Astrocyte (in vitro differentiated cells and primary cell): ENCODE measurements around the gene SLC7A9. TPM values are rescaled to one million over a fixed set of nuclear protein-coding genes. Genes with fewer than 3 reads are reported as not detected.
"Not testable (repeated sequence)": the region's sequence is repeated elsewhere in the genome, so short reads cannot be mapped to it uniquely, and the experiment has no call there.

Source experiments
- DNase-seq: peaks from one replicate; pipeline ENCODE4 v3.0.0-alpha.2; 2010; ENCODE audit warnings: low read depth
- FAIRE-seq: peaks from 2 replicates; lab custom pipeline; 2011; peaks lifted over from hg19 to GRCh38; lab: Jason Lieb, UNC
- H2AFZ ChIP-seq: 2 replicates; pipeline ENCODE4 v1.6.0; 2012; ENCODE audit warnings: low read depth, low read length, inconsistent platforms
- H3K27ac ChIP-seq: 2 replicates; pipeline ENCODE4 v1.5.1; 2011; ENCODE audit warnings: low read depth, low read length, inconsistent platforms
- H3K27me3 ChIP-seq: 2 replicates; pipeline ENCODE4 v1.6.0; 2011; ENCODE audit warnings: low read length, inconsistent platforms; ENCODE audit not compliant: insufficient read depth
- H3K36me3 ChIP-seq: 2 replicates; pipeline ENCODE4 v1.5.1; 2011; ENCODE audit warnings: low read length, inconsistent platforms; ENCODE audit not compliant: insufficient read depth
- H3K4me1 ChIP-seq: 2 replicates; pipeline ENCODE4 v1.5.1; 2011; ENCODE audit warnings: low read length, inconsistent platforms; ENCODE audit not compliant: insufficient read depth
- H3K4me2 ChIP-seq: 2 replicates; pipeline ENCODE4 v1.6.0; 2012; ENCODE audit warnings: low read length, inconsistent platforms
- H3K4me3 ChIP-seq: 2 replicates; pipeline ENCODE4 v1.5.1; 2011; ENCODE audit warnings: low read depth, mild to moderate bottlenecking, low read length, inconsistent platforms; ENCODE audit not compliant: insufficient read depth
- H3K79me2 ChIP-seq: 2 replicates; pipeline ENCODE4 v1.6.0; 2012; ENCODE audit warnings: mild to moderate bottlenecking, low read length, inconsistent platforms; ENCODE audit not compliant: insufficient read depth
- H3K9ac ChIP-seq: 2 replicates; pipeline ENCODE4 v1.6.0; 2012; ENCODE audit warnings: mild to moderate bottlenecking, low read length, inconsistent platforms
- H3K9me3 ChIP-seq: 2 replicates; pipeline ENCODE4 v1.5.1; 2012; ENCODE audit warnings: low read depth, mild to moderate bottlenecking, low read length, inconsistent platforms; ENCODE audit not compliant: insufficient read depth
- H4K20me1 ChIP-seq: 2 replicates; pipeline ENCODE4 v1.6.0; 2012; ENCODE audit warnings: low read length, inconsistent platforms; ENCODE audit not compliant: insufficient read depth
- H3K27ac Mint-ChIP-seq: one replicate; pipeline ENCODE4 v1.8.0; 2021; ENCODE audit warnings: mild to moderate bottlenecking, mixed read lengths; ENCODE audit not compliant: unreplicated experiment
- H3K27me3 Mint-ChIP-seq: one replicate; pipeline ENCODE4 v1.8.0; 2021; ENCODE audit warnings: low read depth, mixed read lengths; ENCODE audit not compliant: unreplicated experiment
- H3K36me3 Mint-ChIP-seq: one replicate; pipeline ENCODE4 v1.8.0; 2021; ENCODE audit warnings: low read depth, mixed read lengths; ENCODE audit not compliant: unreplicated experiment
- H3K4me1 Mint-ChIP-seq: one replicate; pipeline ENCODE4 v1.8.0; 2021; ENCODE audit warnings: low read depth, mixed read lengths; ENCODE audit not compliant: unreplicated experiment
- H3K4me3 Mint-ChIP-seq: one replicate; pipeline ENCODE4 v1.8.0; 2021; ENCODE audit warnings: mild to moderate bottlenecking, moderate library complexity, mixed read lengths; ENCODE audit not compliant: unreplicated experiment
- H3K9me3 Mint-ChIP-seq: one replicate; pipeline ENCODE4 v1.8.0; 2021; ENCODE audit warnings: mild to moderate bottlenecking, mixed read lengths; ENCODE audit not compliant: unreplicated experiment
- EZH2 ChIP-seq: IDR thresholded peaks from 2 replicates; pipeline ENCODE4 v1.6.1; 2012; ENCODE audit warnings: mild to moderate bottlenecking, low read length, inconsistent platforms; ENCODE audit not compliant: insufficient read depth
- total RNA-seq: library from RNA; stranded (reverse); gene quantifications from 2 replicates; pipeline ENCODE4 v1.2.1, GENCODE V29; 2021
- TF ChIP-seq, protein P1 (sequence below): IDR thresholded peaks from 2 replicates; pipeline ENCODE4 v1.5.1; 2011; ENCODE audit warnings: low read depth, mild to moderate bottlenecking, inconsistent platforms, low read length, moderate library complexity; ENCODE audit not compliant: insufficient read depth

Gene SLC7A9
- total RNA-seq, 1 donor from 2014 or later = 0.45 TPM

- TF ChIP-seq, protein P1, sequence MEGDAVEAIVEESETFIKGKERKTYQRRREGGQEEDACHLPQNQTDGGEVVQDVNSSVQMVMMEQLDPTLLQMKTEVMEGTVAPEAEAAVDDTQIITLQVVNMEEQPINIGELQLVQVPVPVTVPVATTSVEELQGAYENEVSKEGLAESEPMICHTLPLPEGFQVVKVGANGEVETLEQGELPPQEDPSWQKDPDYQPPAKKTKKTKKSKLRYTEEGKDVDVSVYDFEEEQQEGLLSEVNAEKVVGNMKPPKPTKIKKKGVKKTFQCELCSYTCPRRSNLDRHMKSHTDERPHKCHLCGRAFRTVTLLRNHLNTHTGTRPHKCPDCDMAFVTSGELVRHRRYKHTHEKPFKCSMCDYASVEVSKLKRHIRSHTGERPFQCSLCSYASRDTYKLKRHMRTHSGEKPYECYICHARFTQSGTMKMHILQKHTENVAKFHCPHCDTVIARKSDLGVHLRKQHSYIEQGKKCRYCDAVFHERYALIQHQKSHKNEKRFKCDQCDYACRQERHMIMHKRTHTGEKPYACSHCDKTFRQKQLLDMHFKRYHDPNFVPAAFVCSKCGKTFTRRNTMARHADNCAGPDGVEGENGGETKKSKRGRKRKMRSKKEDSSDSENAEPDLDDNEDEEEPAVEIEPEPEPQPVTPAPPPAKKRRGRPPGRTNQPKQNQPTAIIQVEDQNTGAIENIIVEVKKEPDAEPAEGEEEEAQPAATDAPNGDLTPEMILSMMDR = no peak
- TF ChIP-seq EZH2 = no peak
- Mint-ChIP-seq H3K4me3 (no peak overlapping the region), H3K36me3 (peaks cover 29% of the 10 kb centered on the region), H3K27me3 (no peaks in the 10 kb centered on the region), H3K9me3 (peaks cover 10% of the 10 kb centered on the region), H3K4me1 (no peaks in the 10 kb centered on the region), H3K27ac (no peak overlapping the region)
- FAIRE-seq = no peak
- Histone ChIP-seq H3K9me3 (peaks cover 8% of the 10 kb centered on the region), H2AFZ (no peak overlapping the region), H3K79me2 (peaks cover 3% of the 10 kb centered on the region), H3K4me2 (no peak overlapping the region), H3K4me3 (no peak overlapping the region), H4K20me1 (no peaks in the 10 kb centered on the region), H3K4me1 (no peaks in the 10 kb centered on the region), H3K27ac (no peak overlapping the region), H3K27me3 (no peaks in the 10 kb centered on the region), H3K36me3 (no peaks in the 10 kb centered on the region), H3K9ac (no peak overlapping the region)
- DNase-seq = no peak
Observed at GRCh38 chr19:32889137-32889934, 19.8 kb upstream of the SLC7A9 start.

GRCh38 chr19:32887572-32888215 is 18.1 kb upstream of the SLC7A9 start:
- Histone ChIP-seq H2AFZ (no peak overlapping the region), H3K4me1 (no peaks in the 10 kb centered on the region), H4K20me1 (no peaks in the 10 kb centered on the region), H3K4me2 (no peak overlapping the region), H3K9ac (no peak overlapping the region), H3K4me3 (no peak overlapping the region), H3K79me2 (no peaks in the 10 kb centered on the region), H3K27ac (no peak overlapping the region), H3K9me3 (peaks cover 5% of the 10 kb centered on the region), H3K27me3 (no peaks in the 10 kb centered on the region), H3K36me3 (no peaks in the 10 kb centered on the region)
- Mint-ChIP-seq H3K4me3 (no peak overlapping the region), H3K27me3 (no peaks in the 10 kb centered on the region), H3K27ac (no peak overlapping the region), H3K36me3 (peaks cover 20% of the 10 kb centered on the region), H3K9me3 (peaks cover 9% of the 10 kb centered on the region), H3K4me1 (no peaks in the 10 kb centered on the region)
- no peak for FAIRE-seq
- TF ChIP-seq EZH2 = no peak
- TF ChIP-seq, protein P1 = no peak
- DNase-seq = no peak

- DNase-seq (no peak), FAIRE-seq (no peak)
- no peak overlapping the region for H2AFZ ChIP-seq
- no peaks in the 10 kb centered on the region for H4K20me1 ChIP-seq
- no peaks in the 10 kb centered on the region for H3K27me3 ChIP-seq
- H3K79me2 ChIP-seq = no peaks in the 10 kb centered on the region
- H3K9me3 ChIP-seq = no peaks in the 10 kb centered on the region
- H3K4me1 ChIP-seq = no peaks in the 10 kb centered on the region
- Mint-ChIP-seq H3K27ac (no peak overlapping the region), H3K4me3 (no peak overlapping the region), H3K27me3 (no peaks in the 10 kb centered on the region), H3K4me1 (no peaks in the 10 kb centered on the region), H3K36me3 (peaks cover 9% of the 10 kb centered on the region), H3K9me3 (no peaks in the 10 kb centered on the region)
- no peak overlapping the region for H3K9ac ChIP-seq
- no peak overlapping the region for H3K27ac ChIP-seq
- no peaks in the 10 kb centered on the region for H3K36me3 ChIP-seq
- H3K4me3 ChIP-seq = no peak overlapping the region
- TF ChIP-seq EZH2 = no peak
- TF ChIP-seq, protein P1 = no peak
- no peak overlapping the region for H3K4me2 ChIP-seq
Observed at GRCh38 chr19:32886241-32886640, 16.7 kb upstream of the SLC7A9 start.

DNA sequence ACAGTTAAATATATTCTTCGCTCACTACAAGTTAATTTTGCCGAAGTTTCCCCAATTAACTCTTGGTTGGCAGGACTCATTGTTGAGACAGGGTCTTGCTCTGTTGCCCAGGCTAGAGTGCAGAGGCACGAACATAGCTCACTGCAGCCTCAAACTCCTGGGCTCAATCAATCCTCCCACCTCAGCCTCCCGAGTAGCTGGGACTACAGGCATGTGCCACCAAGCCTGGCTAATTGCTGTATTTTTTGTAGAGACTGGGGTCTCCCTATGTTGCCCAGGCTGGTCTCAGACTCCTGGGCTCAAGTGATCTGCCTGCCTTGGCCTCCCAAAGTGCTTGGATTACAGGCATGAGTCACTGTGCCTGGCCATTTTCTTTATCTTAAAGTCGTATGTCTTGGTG is 15.7 kb upstream of the SLC7A9 start:
- H3K27ac Mint-ChIP-seq, H3K79me2 ChIP-seq, H3K36me3 ChIP-seq, H3K4me1 ChIP-seq, H3K27me3 Mint-ChIP-seq, H3K9me3 Mint-ChIP-seq, FAIRE-seq, H3K36me3 Mint-ChIP-seq, H2AFZ ChIP-seq, H3K4me3 Mint-ChIP-seq, H3K27me3 ChIP-seq, H3K9ac ChIP-seq, H4K20me1 ChIP-seq, H3K4me2 ChIP-seq, H3K27ac ChIP-seq, DNase-seq, H3K4me3 ChIP-seq, H3K4me1 Mint-ChIP-seq, H3K9me3 ChIP-seq: not testable (repeated sequence)
